AG09319 (cell line): ENCODE results near the gene APOBR.
"Not testable (repeated sequence)": the region's sequence is repeated elsewhere in the genome, so short reads cannot be mapped to it uniquely, and the experiment has no call there.

Experiments used
- DNase-seq: peaks from one replicate; pipeline ENCODE4 v3.0.0-alpha.2; 2010; ENCODE audit warnings: low read depth; ENCODE audit errors: extremely low read depth
- CTCF ChIP-seq: IDR thresholded peaks from 2 replicates; pipeline ENCODE4 v1.5.1; 2011; ENCODE audit warnings: low read depth, mild to moderate bottlenecking, inconsistent platforms, low read length, moderate library complexity

APOBR gene

DNA sequence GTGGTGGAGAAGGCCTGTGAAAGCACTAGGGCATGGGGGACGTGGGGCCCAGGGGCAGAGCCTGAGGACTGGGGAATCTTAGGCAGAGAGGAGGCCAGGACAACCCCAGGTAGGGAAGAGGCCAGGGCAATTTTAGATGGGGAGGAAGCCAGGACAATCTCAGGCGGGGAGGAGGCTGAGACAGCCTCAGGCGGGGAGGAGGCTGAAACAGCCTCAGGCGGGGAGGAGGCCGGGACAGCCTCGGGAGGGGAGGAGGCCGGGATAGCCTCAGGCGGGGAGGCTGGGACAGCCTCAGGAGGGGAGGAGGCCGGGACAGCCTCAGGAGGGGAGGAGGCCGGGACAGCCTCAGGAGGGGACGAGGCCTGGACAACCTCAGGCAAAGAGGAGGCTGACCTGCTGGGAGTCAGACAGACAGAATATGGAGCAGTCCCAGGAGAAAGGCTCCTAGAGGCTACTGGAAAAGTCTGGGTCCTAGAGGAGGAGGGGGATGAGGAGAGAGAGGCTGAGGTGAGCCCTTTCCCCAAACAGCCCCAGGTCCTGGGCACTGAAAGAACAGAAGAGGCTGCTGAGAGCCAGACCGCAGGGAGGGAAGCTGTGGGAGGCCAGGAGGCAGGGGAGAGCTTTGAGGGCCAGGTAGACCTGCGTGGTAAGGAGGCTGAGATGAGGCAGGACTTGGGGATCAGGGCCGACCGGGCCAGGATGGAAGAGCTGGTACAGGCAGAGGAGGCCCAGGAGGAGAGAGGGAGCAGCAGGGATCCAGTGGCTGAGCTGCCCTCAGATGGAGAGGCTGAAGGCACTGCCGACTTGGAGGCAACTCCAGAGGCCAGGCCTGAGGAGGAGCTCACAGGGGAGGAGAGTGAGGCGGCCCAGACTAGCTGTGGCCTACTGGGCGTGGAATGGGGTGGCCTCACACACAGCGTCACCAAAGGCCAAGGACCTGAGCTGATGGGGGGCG is 1.6 kb downstream of the APOBR start:
- TF ChIP-seq CTCF = no peak
- no peak for DNase-seq

DNA sequence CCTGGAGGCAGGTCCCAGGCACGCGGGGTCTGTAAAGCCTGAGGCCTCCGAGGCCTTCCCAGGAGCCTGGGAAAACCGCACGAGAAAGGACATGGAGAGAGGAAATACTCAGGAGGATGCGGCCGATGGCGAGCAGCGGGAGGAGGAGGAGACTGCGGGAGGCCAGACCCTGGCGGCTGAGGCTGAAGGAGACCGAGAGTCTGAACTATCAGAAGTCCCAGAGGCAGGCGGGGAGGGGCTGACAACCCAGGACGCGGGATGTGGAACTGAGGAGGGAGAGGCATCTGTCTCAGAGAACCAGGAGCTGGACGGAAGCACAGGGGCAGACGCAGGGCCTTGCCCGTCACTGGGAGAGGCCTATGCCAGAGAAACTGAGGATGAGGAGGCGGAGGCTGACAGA is 2.4 kb downstream of the APOBR start:
- DNase-seq = no peak
- TF ChIP-seq CTCF = no peak

DNA sequence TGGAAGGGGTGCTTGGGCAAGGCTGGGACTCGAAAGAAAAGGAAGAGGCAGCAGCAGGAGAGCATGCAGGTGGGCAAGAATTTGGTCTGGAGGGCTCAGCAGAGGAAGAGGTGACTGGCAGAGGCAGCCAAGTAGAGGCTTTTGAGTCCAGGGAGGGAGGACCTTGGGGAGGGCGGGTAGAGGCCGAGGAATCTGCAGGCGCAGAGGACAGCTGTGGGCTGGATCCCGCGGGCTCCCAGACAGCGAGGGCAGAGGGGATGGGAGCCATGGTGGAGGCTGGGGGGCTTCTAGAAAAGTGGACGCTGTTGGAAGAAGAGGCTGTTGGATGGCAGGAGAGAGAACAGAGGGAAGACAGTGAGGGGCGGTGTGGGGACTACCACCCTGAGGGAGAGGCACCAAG is 2.9 kb downstream of the APOBR start:
- TF ChIP-seq CTCF = no peak
- DNase-seq = no peak

GRCh38 chr16:28497861-28498599 is 3.6 kb downstream of the APOBR start:
- no peak for DNase-seq
- no peak for TF ChIP-seq CTCF

GRCh38 chr16:28498666-28499381 is 4.4 kb downstream of the APOBR start:
- no peak for DNase-seq
- TF ChIP-seq CTCF = no peak

- DNase-seq = no peak
- no peak for TF ChIP-seq CTCF
These were observed 5.4 kb downstream of the APOBR start for GRCh38 chr16:28499854-28500253.

DNA sequence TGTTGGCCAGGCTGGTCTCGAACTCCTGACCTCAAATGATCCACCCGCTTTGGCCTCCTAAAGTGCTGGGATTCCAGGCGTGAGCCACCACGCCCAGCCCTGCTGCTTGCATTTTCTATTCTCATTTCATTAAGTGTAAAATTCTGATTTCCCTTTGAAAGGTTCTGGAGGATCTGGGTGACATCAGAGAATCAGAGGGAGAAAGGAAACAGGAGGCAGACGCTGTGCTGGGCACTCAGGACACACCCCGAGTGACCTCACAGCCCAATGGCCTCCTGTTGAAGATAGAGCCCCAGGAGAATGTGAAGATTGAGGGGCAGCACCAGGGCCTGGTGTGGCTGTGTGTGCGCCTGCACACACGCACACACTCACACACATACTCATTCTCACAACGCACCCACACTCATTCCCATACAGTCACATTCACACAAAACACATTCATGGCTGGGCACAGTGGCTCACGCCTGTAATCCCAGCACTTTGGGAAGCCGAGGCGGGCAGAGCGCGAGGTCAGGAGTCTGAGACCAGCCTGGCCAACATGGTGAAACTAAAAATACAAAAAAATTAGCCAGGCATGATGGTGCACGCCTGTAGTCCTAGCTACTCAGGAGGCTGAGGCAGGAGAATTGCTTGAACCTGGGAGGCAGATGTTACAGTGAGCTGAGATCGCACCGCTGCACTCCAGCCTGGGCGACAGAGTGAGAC is 6.2 kb downstream of the APOBR start:
- DNase-seq = not testable (repeated sequence)
